ENCODE data around the gene VAPA. TPM values are rescaled to one million over a fixed set of nuclear protein-coding genes. Genes with fewer than 3 reads are reported as not detected.

Gene VAPA
- total RNA-seq, 1 donor from 2014 or later = 182 TPM

GRCh38 chr18:9913151-9913525 lies 678 bp upstream of the VAPA start:
- no peak for DNase-seq (ENCODE audit: low spot score)

- no peak for DNase-seq (ENCODE audit: low spot score)
Measured at GRCh38 chr18:9914334-9914583, 443 bp downstream of the VAPA start.

- DNase-seq (ENCODE audit: low spot score) = peak; percentile 93
Measured at GRCh38 chr18:9914584-9915290, 921 bp downstream of the VAPA start.

- DNase-seq (ENCODE audit: low spot score) = no peak
Measured at GRCh38 chr18:9915291-9916076, 1.7 kb downstream of the VAPA start.

GRCh38 chr18:9916077-9916639 lies 2.3 kb downstream of the VAPA start:
- DNase-seq (ENCODE audit: low spot score) = no peak

GRCh38 chr18:9916808-9917207 lies 3.0 kb downstream of the VAPA start:
- no peak for DNase-seq (ENCODE audit: low spot score)

- DNase-seq (ENCODE audit: low spot score) = no peak
Measured at GRCh38 chr18:9918016-9918680, 4.3 kb downstream of the VAPA start.

GRCh38 chr18:9919564-9920232 lies 5.9 kb downstream of the VAPA start:
- DNase-seq (ENCODE audit: low spot score) = no peak

- DNase-seq (ENCODE audit: low spot score) = no peak
Measured at GRCh38 chr18:9922592-9923311, 8.9 kb downstream of the VAPA start.

GRCh38 chr18:9924371-9924943 lies 10.6 kb downstream of the VAPA start:
- DNase-seq (ENCODE audit: low spot score) = no peak

GRCh38 chr18:9925369-9925768 lies 11.6 kb downstream of the VAPA start:
- no peak for DNase-seq (ENCODE audit: low spot score)

- no peak for DNase-seq (ENCODE audit: low spot score)
Measured at GRCh38 chr18:9925795-9926194, 12.0 kb downstream of the VAPA start.

GRCh38 chr18:9926223-9926894 lies 12.5 kb downstream of the VAPA start:
- no peak for DNase-seq (ENCODE audit: low spot score)

GRCh38 chr18:9926977-9927376 lies 13.2 kb downstream of the VAPA start:
- DNase-seq (ENCODE audit: low spot score) = no peak

- no peak for DNase-seq (ENCODE audit: low spot score)
Measured at GRCh38 chr18:9927392-9928063, 13.7 kb downstream of the VAPA start.

GRCh38 chr18:9928646-9929259 lies 14.9 kb downstream of the VAPA start:
- no peak for DNase-seq (ENCODE audit: low spot score)

GRCh38 chr18:9930299-9930884 lies 16.6 kb downstream of the VAPA start:
- DNase-seq (ENCODE audit: low spot score) = no peak

GRCh38 chr18:9931146-9931545 lies 17.3 kb downstream of the VAPA start:
- DNase-seq (ENCODE audit: low spot score) = no peak

GRCh38 chr18:9931678-9932077 lies 17.9 kb downstream of the VAPA start:
- DNase-seq (ENCODE audit: low spot score) = no peak
